Aorta (tissue), 5 donors: ENCODE data around the gene IL31. TPM values are rescaled to one million over a fixed set of nuclear protein-coding genes. Genes with fewer than 3 reads are reported as not detected.

ENCODE experiments used
- ATAC-seq: fragments of 200-7000 bp; cut with Tn5 transposase; one replicate; pipeline ENCODE4 v1.9.1; 2022; ENCODE audit warnings: moderate library complexity; ENCODE audit not compliant: low FRiP score
- DNase-seq, 2 donors: peaks; one replicate each; pipeline ENCODE4 v3.0.0-alpha.2; 2020
- H3K27ac ChIP-seq, 2 donors: one replicate each; pipeline ENCODE4 v1.5.1; 2013; ENCODE audit warnings: low read length in 2 of 2, mild to moderate bottlenecking in 2 of 2, moderate library complexity in 2 of 2, control low read depth in 1 of 2, inconsistent platforms in 1 of 2, low read depth in 1 of 2
- H3K27me3 ChIP-seq, 2 donors: one replicate each; pipeline ENCODE4 v1.6.1; 2013; ENCODE audit warnings: control low read depth in 1 of 2, low read length in 1 of 2, mild to moderate bottlenecking in 1 of 2, moderate library complexity in 1 of 2; ENCODE audit not compliant: insufficient read depth in 2 of 2, control insufficient read depth in 1 of 2
- H3K36me3 ChIP-seq, 2 donors: one replicate each; pipeline ENCODE4 v1.6.1; 2013; ENCODE audit warnings: control low read depth in 1 of 2, low read length in 1 of 2, mild to moderate bottlenecking in 1 of 2; ENCODE audit not compliant: insufficient read depth in 2 of 2, control insufficient read depth in 1 of 2
- H3K4me1 ChIP-seq, 2 donors: one replicate each; pipeline ENCODE4 v1.6.1; 2013; ENCODE audit warnings: low read length in 2 of 2, control low read depth in 1 of 2, mild to moderate bottlenecking in 1 of 2, moderate library complexity in 1 of 2; ENCODE audit not compliant: insufficient read depth in 2 of 2, control insufficient read depth in 1 of 2
- H3K4me3 ChIP-seq, 2 donors: one replicate each; pipeline ENCODE4 v1.5.1; 2013; ENCODE audit warnings: low read length in 2 of 2, control low read depth in 1 of 2, mild to moderate bottlenecking in 1 of 2
- H3K9me3 ChIP-seq: one replicate; pipeline ENCODE4 v1.6.1; 2013; ENCODE audit warnings: mild to moderate bottlenecking, low read length; ENCODE audit not compliant: control insufficient read depth
- WGBS, 2 donors: extraction: QIAGEN DNeasy Blood & Tissue Kit; methylation state at CpG; one replicate each; pipeline ENCODE4 v1.1.7; 2013; 5-methylcytosine and 5-hydroxymethylcytosine counted together
- intact Hi-C, 2 donors: fragments of 100-400 bp; cut with DNase I; formaldehyde crosslinking; loops; one replicate each; pipeline versions ENCODE4 v1.14.2 to v1.15.0; 2022
- polyA plus RNA-seq, 2 donors: library from polyadenylated mRNA; stranded (reverse); fragments of 200-250 nt; gene quantifications; one replicate each; pipeline ENCODE4 v1.2.3, GENCODE V29; 2013
- total RNA-seq, 2 donors: library from RNA; stranded (reverse); fragmentation: NEBNext Ultra II Directional; extraction: Animal tissue kit (Norgen Biotek cat#: 25700); gene quantifications; one replicate each; pipeline ENCODE4 v1.2.1, GENCODE V29; 2021
- donor health status: healthy with polysubstance abuse.
- donor health status: Bipolar disorder and iron deficiency.
- donor health status: DM: no; HTN: no; CAD: no.
- donor health status: DM: no; HTN: no; CAD: no.
- donor health status: DM: yes; HTN: yes; CAD: no.

The IL31 gene
- total and polyA plus RNA-seq, 4 donors: not detected

GRCh38 chr12:122148657-122149056 lies 25.4 kb downstream of the IL31 start:
- Histone ChIP-seq H3K36me3 (no peaks in the 10 kb centered on the region), H3K9me3 (no peaks in the 10 kb centered on the region), H3K27me3 (no peaks in the 10 kb centered on the region), H3K27ac (no peak overlapping the region), H3K4me3 (no peak overlapping the region), H3K4me1 (no peaks in the 10 kb centered on the region)
- WGBS, 2 donors: 47 to 48% methylated on average over 6 of the region's 6 CpGs
- DNase-seq (no peak), ATAC-seq (no peak)
- intact Hi-C loops: no loop called here

GRCh38 chr12:122147514-122148290 lies 26.3 kb downstream of the IL31 start:
- no peaks in the 10 kb centered on the region for H3K27me3 ChIP-seq
- H3K27ac ChIP-seq: no peak overlapping the region
- no peaks in the 10 kb centered on the region for H3K36me3 ChIP-seq
- WGBS, 2 donors: 87 to 89% methylated on average over 21 of the region's 21 CpGs
- H3K9me3 ChIP-seq: no peaks in the 10 kb centered on the region
- intact Hi-C loops: no loop called here
- H3K4me3 ChIP-seq: no peak overlapping the region
- H3K4me1 ChIP-seq: no peaks in the 10 kb centered on the region
- ATAC-seq (no peak), DNase-seq (no peak)

- intact Hi-C loops: no loop called here
- ATAC-seq: no peak
- no peaks in the 10 kb centered on the region for H3K4me1 ChIP-seq
- no peaks in the 10 kb centered on the region for H3K27me3 ChIP-seq
- no peak for DNase-seq
- WGBS, 2 donors: 90 to 92% methylated on average over 22 to 23 of the region's 23 CpGs
- peaks cover 0 to 7% of the 10 kb centered on the region in 2 donors for H3K36me3 ChIP-seq
- no peaks in the 10 kb centered on the region for H3K9me3 ChIP-seq
- H3K27ac ChIP-seq: no peak overlapping the region
- H3K4me3 ChIP-seq: no peak overlapping the region
Measured at GRCh38 chr12:122145505-122146330, 28.3 kb downstream of the IL31 start.

- 93 to 95% methylated on average over 12 of the region's 12 CpGs for WGBS, 2 donors
- H3K36me3 ChIP-seq: peaks cover 0 to 7% of the 10 kb centered on the region in 2 donors
- intact Hi-C loops: no loop called here
- H3K27me3 ChIP-seq: no peaks in the 10 kb centered on the region
- DNase-seq: no peak
- no peak for ATAC-seq
- H3K27ac ChIP-seq: no peak overlapping the region
- H3K4me1 ChIP-seq: no peaks in the 10 kb centered on the region
- H3K9me3 ChIP-seq: no peaks in the 10 kb centered on the region
- H3K4me3 ChIP-seq: no peak overlapping the region
Measured at GRCh38 chr12:122144885-122145284, 29.1 kb downstream of the IL31 start.

GRCh38 chr12:122142857-122143256 lies 31.2 kb downstream of the IL31 start:
- Histone ChIP-seq H3K27me3 (no peaks in the 10 kb centered on the region), H3K27ac (no peak overlapping the region), H3K9me3 (no peaks in the 10 kb centered on the region), H3K36me3 (peaks cover 0 to 7% of the 10 kb centered on the region in 2 donors), H3K4me3 (no peak overlapping the region), H3K4me1 (no peaks in the 10 kb centered on the region)
- intact Hi-C loops: no loop called here
- ATAC-seq (no peak), DNase-seq (no peak)
- WGBS, 2 donors: 48 to 62% methylated on average over 6 of the region's 6 CpGs

- intact Hi-C loops: no loop called here
- WGBS, 2 donors: 88 to 89% methylated on average over 21 of the region's 21 CpGs
- Histone ChIP-seq H3K27me3 (no peaks in the 10 kb centered on the region), H3K36me3 (peaks cover 0 to 7% of the 10 kb centered on the region in 2 donors), H3K27ac (no peak overlapping the region), H3K9me3 (no peaks in the 10 kb centered on the region), H3K4me1 (no peaks in the 10 kb centered on the region), H3K4me3 (no peak overlapping the region)
- DNase-seq (no peak), ATAC-seq (no peak)
Measured at GRCh38 chr12:122141911-122142725, 31.9 kb downstream of the IL31 start.

- ATAC-seq: no peak
- Histone ChIP-seq H3K27ac (no peak overlapping the region), H3K4me3 (no peak overlapping the region), H3K36me3 (peaks cover 0 to 7% of the 10 kb centered on the region in 2 donors), H3K9me3 (no peaks in the 10 kb centered on the region), H3K4me1 (no peaks in the 10 kb centered on the region), H3K27me3 (no peaks in the 10 kb centered on the region)
- 93 to 97% methylated on average over 18 to 19 of the region's 19 CpGs for WGBS, 2 donors
- no peak for DNase-seq
- intact Hi-C loops: no loop called here
Measured at GRCh38 chr12:122140467-122141257, 33.4 kb downstream of the IL31 start.

GRCh38 chr12:122139941-122140340 lies 34.1 kb downstream of the IL31 start:
- no peak for ATAC-seq
- H3K9me3 ChIP-seq: no peaks in the 10 kb centered on the region
- no peaks in the 10 kb centered on the region for H3K4me1 ChIP-seq
- intact Hi-C loops: no loop called here
- WGBS, 2 donors: 85 to 88% methylated on average over 8 of the region's 8 CpGs
- DNase-seq: no peak
- H3K27me3 ChIP-seq: no peaks in the 10 kb centered on the region
- H3K36me3 ChIP-seq: peaks cover 0 to 7% of the 10 kb centered on the region in 2 donors
- H3K27ac ChIP-seq: no peak overlapping the region
- H3K4me3 ChIP-seq: no peak overlapping the region
